ENCODE results near the gene COL9A3.

GRCh38 chr20:62800314-62801259 lies 16.3 kb upstream of the COL9A3 start:
- TF ChIP-seq EP300 (IDR thresholded peaks at IDR 0.05; ENCODE audit: borderline replicate concordance) (no peak), YY1 (IDR thresholded peaks at IDR 0.05; ENCODE audit: low read depth) (no peak), RAD21 (IDR thresholded peaks at IDR 0.05; ENCODE audit: low read depth) (no peak), TAF1 (IDR thresholded peaks at IDR 0.05; ENCODE audit: low read depth) (no peak), CEBPB (IDR thresholded peaks at IDR 0.05) (no peak), MAX (IDR thresholded peaks at IDR 0.05) (no peak), CREB1 (IDR thresholded peaks at IDR 0.05; ENCODE audit: low read depth) (no peak), FOXM1 (IDR thresholded peaks at IDR 0.05; ENCODE audit: borderline replicate concordance, low read depth) (no peak), ZBTB7A (IDR thresholded peaks at IDR 0.05; ENCODE audit: low read depth) (no peak), NFIC (IDR thresholded peaks at IDR 0.05) (no peak), TCF12 (IDR thresholded peaks at IDR 0.05; ENCODE audit: low read depth) (no peak), EGR1 (IDR thresholded peaks at IDR 0.05) (no peak)
- TF ChIP-seq, protein P1, sequence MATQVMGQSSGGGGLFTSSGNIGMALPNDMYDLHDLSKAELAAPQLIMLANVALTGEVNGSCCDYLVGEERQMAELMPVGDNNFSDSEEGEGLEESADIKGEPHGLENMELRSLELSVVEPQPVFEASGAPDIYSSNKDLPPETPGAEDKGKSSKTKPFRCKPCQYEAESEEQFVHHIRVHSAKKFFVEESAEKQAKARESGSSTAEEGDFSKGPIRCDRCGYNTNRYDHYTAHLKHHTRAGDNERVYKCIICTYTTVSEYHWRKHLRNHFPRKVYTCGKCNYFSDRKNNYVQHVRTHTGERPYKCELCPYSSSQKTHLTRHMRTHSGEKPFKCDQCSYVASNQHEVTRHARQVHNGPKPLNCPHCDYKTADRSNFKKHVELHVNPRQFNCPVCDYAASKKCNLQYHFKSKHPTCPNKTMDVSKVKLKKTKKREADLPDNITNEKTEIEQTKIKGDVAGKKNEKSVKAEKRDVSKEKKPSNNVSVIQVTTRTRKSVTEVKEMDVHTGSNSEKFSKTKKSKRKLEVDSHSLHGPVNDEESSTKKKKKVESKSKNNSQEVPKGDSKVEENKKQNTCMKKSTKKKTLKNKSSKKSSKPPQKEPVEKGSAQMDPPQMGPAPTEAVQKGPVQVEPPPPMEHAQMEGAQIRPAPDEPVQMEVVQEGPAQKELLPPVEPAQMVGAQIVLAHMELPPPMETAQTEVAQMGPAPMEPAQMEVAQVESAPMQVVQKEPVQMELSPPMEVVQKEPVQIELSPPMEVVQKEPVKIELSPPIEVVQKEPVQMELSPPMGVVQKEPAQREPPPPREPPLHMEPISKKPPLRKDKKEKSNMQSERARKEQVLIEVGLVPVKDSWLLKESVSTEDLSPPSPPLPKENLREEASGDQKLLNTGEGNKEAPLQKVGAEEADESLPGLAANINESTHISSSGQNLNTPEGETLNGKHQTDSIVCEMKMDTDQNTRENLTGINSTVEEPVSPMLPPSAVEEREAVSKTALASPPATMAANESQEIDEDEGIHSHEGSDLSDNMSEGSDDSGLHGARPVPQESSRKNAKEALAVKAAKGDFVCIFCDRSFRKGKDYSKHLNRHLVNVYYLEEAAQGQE (IDR thresholded peaks at IDR 0.05; ENCODE audit: low read depth) = no peak
- TF ChIP-seq, protein P2, sequence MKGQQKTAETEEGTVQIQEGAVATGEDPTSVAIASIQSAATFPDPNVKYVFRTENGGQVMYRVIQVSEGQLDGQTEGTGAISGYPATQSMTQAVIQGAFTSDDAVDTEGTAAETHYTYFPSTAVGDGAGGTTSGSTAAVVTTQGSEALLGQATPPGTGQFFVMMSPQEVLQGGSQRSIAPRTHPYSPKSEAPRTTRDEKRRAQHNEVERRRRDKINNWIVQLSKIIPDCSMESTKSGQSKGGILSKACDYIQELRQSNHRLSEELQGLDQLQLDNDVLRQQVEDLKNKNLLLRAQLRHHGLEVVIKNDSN (IDR thresholded peaks at IDR 0.05) = no peak
